ENCODE measurements around the gene HOOK2.

HOOK2 gene

GRCh38 chr19:12767666-12768065 lies 7.7 kb downstream of the HOOK2 start:
- Histone ChIP-seq H3K4me1 (ENCODE audit: control insufficient read depth, low read length) (peaks cover 3% of the 10 kb centered on the region; the same call in 1 of the 2 replicates), H3K27ac (ENCODE audit: low read depth, low read length) (no peak overlapping the region), H3K36me3 (ENCODE audit: control insufficient read depth, low read length) (no peaks in the 10 kb centered on the region), H3K9me3 (ENCODE audit: control insufficient read depth, insufficient read depth, low read length) (no peaks in the 10 kb centered on the region), H4K20me1 (ENCODE audit: control insufficient read depth, insufficient read depth, low read depth, low read length) (no peaks in the 10 kb centered on the region), H3K4me2 (ENCODE audit: low read length) (no peak overlapping the region), H3K27me3 (ENCODE audit: control insufficient read depth, low read length) (no peaks in the 10 kb centered on the region), H3F3A (ENCODE audit: control insufficient read depth, insufficient read depth) (no peaks in the 10 kb centered on the region), H3K4me3 (ENCODE audit: low read length) (no peak overlapping the region), H3K79me2 (ENCODE audit: control insufficient read depth, low read length) (no peaks in the 10 kb centered on the region), H3K9me2 (replicated peaks; ENCODE audit: control insufficient read depth, low read length) (no peaks in the 10 kb centered on the region)
- no peak for TF ChIP-seq CTCF (IDR thresholded peaks at IDR 0.05; ENCODE audit: low read depth, low read length, poor library complexity, severe bottlenecking)
- TF ChIP-seq EZH2phosphoT487 (IDR thresholded peaks at IDR 0.05; ENCODE audit: borderline replicate concordance, low read length) = no peak

- Histone ChIP-seq H3K4me2 (ENCODE audit: low read length) (no peak overlapping the region), H3K9me2 (replicated peaks; ENCODE audit: control insufficient read depth, low read length) (no peaks in the 10 kb centered on the region), H3K36me3 (ENCODE audit: control insufficient read depth, low read length) (no peaks in the 10 kb centered on the region), H3F3A (ENCODE audit: control insufficient read depth, insufficient read depth) (no peaks in the 10 kb centered on the region), H3K27ac (ENCODE audit: low read depth, low read length) (no peak overlapping the region), H3K79me2 (ENCODE audit: control insufficient read depth, low read length) (no peaks in the 10 kb centered on the region), H3K4me3 (ENCODE audit: low read length) (no peak overlapping the region), H3K9me3 (ENCODE audit: control insufficient read depth, insufficient read depth, low read length) (no peaks in the 10 kb centered on the region), H3K27me3 (ENCODE audit: control insufficient read depth, low read length) (no peaks in the 10 kb centered on the region), H4K20me1 (ENCODE audit: control insufficient read depth, insufficient read depth, low read depth, low read length) (no peaks in the 10 kb centered on the region), H3K4me1 (ENCODE audit: control insufficient read depth, low read length) (peaks cover 3% of the 10 kb centered on the region; the same call in 1 of the 2 replicates)
- TF ChIP-seq CTCF (IDR thresholded peaks at IDR 0.05; ENCODE audit: low read depth, low read length, poor library complexity, severe bottlenecking) (no peak), EZH2phosphoT487 (IDR thresholded peaks at IDR 0.05; ENCODE audit: borderline replicate concordance, low read length) (no peak)
Observed at GRCh38 chr19:12767150-12767549, 8.2 kb downstream of the HOOK2 start.

GRCh38 chr19:12766051-12766521 lies 9.3 kb downstream of the HOOK2 start:
- Histone ChIP-seq H4K20me1 (ENCODE audit: control insufficient read depth, insufficient read depth, low read depth, low read length) (no peaks in the 10 kb centered on the region), H3F3A (ENCODE audit: control insufficient read depth, insufficient read depth) (no peaks in the 10 kb centered on the region), H3K4me1 (ENCODE audit: control insufficient read depth, low read length) (peaks cover 3% of the 10 kb centered on the region; the same call in 1 of the 2 replicates), H3K79me2 (ENCODE audit: control insufficient read depth, low read length) (no peaks in the 10 kb centered on the region), H3K36me3 (ENCODE audit: control insufficient read depth, low read length) (no peaks in the 10 kb centered on the region), H3K4me2 (ENCODE audit: low read length) (peak overlapping the region; percentile 79), H3K4me3 (ENCODE audit: low read length) (peak overlapping the region; percentile 64), H3K9me2 (replicated peaks; ENCODE audit: control insufficient read depth, low read length) (no peaks in the 10 kb centered on the region), H3K27me3 (ENCODE audit: control insufficient read depth, low read length) (no peaks in the 10 kb centered on the region), H3K9me3 (ENCODE audit: control insufficient read depth, insufficient read depth, low read length) (no peaks in the 10 kb centered on the region), H3K27ac (ENCODE audit: low read depth, low read length) (no peak overlapping the region)
- TF ChIP-seq EZH2phosphoT487 (IDR thresholded peaks at IDR 0.05; ENCODE audit: borderline replicate concordance, low read length) (no peak), CTCF (IDR thresholded peaks at IDR 0.05; ENCODE audit: low read depth, low read length, poor library complexity, severe bottlenecking) (peak; percentile 75)
